Neural cell (in vitro differentiated cells): ENCODE measurements around the gene ARAP2. TPM values are rescaled to one million over a fixed set of nuclear protein-coding genes. Genes with fewer than 3 reads are reported as not detected.

Experiments
- H2AFZ ChIP-seq: fragments of 200-600, 300-800 bp; sonication (generic), shearing (Covaris generic); 2 replicates; pipeline ENCODE4 v1.6.0; 2014; ENCODE audit warnings: low read depth, mild to moderate bottlenecking, antibody characterized with exemption, low read length, moderate library complexity
- H3F3A ChIP-seq: fragments of 200-600 bp; shearing (Covaris generic); 2 replicates; pipeline ENCODE4 v1.6.1; 2016; ENCODE audit warnings: mild to moderate bottlenecking, moderate library complexity, mixed read lengths, antibody characterized with exemption, low read length; ENCODE audit not compliant: insufficient read depth, poor library complexity, severe bottlenecking
- H3K27ac ChIP-seq: fragments of 200-600, 300-800 bp; sonication (generic), shearing (Covaris generic); 2 replicates; pipeline ENCODE4 v1.5.1; 2014; ENCODE audit warnings: mild to moderate bottlenecking, low read length, moderate library complexity
- H3K27me3 ChIP-seq: fragments of 300-800, 200-600 bp; sonication (generic), shearing (Covaris generic); 2 replicates; pipeline ENCODE4 v1.6.0; 2014; ENCODE audit warnings: mild to moderate bottlenecking, low read depth, low read length, moderate library complexity; ENCODE audit not compliant: insufficient read depth
- H3K36me3 ChIP-seq: fragments of 300-800, 200-600 bp; sonication (generic), shearing (Covaris generic); 2 replicates; pipeline ENCODE4 v1.5.1; 2014; ENCODE audit warnings: mild to moderate bottlenecking, antibody characterized with exemption, low read length, moderate library complexity; ENCODE audit not compliant: insufficient read depth
- H3K4me2 ChIP-seq: fragments of 300-800, 200-600 bp; sonication (generic), shearing (Covaris generic); 2 replicates; pipeline ENCODE4 v1.6.0; 2014; ENCODE audit warnings: mild to moderate bottlenecking, low read length
- H3K4me3 ChIP-seq: fragments of 300-800, 200-600 bp; sonication (generic), shearing (Covaris generic); 2 replicates; pipeline ENCODE4 v1.5.1; 2014; ENCODE audit warnings: mild to moderate bottlenecking, low read length, moderate library complexity
- H3K79me2 ChIP-seq: fragments of 200-600 bp; shearing (Covaris generic); replicated peaks from 2 replicates; pipeline ENCODE4 v1.6.0; 2014; ENCODE audit warnings: mild to moderate bottlenecking, low read length, moderate library complexity; ENCODE audit not compliant: insufficient read depth
- H3K9ac ChIP-seq: fragments of 300-800, 200-600 bp; sonication (generic), shearing (Covaris generic); 2 replicates; pipeline ENCODE4 v1.6.1; 2016; ENCODE audit warnings: mild to moderate bottlenecking, low read length, mixed read lengths
- H3K9me2 ChIP-seq: fragments of 200-600 bp; shearing (Covaris generic); 2 replicates; pipeline ENCODE4 v1.6.1; 2016; ENCODE audit warnings: mild to moderate bottlenecking, low read length, mixed read lengths; ENCODE audit not compliant: insufficient read depth
- H3K9me3 ChIP-seq: fragments of 200-600, 300-800 bp; sonication (generic), shearing (Covaris generic); 2 replicates; pipeline ENCODE4 v1.6.1; 2016; ENCODE audit warnings: mild to moderate bottlenecking, mixed run types, low read length, moderate library complexity, mixed read lengths
- H4K20me1 ChIP-seq: fragments of 200-600 bp; shearing (Covaris generic); 2 replicates; pipeline ENCODE4 v1.6.1; 2016; ENCODE audit warnings: mild to moderate bottlenecking, mixed run types; ENCODE audit not compliant: insufficient read depth
- CTCF ChIP-seq: fragments of 450-650 bp; IDR thresholded peaks from 2 replicates; pipeline ENCODE4 v1.5.1; 2014; ENCODE audit warnings: antibody characterized with exemption, mild to moderate bottlenecking, moderate library complexity; ENCODE audit not compliant: poor library complexity, severe bottlenecking
- EP300 ChIP-seq: fragments of 450-650 bp; conservative IDR thresholded peaks from 2 replicates; pipeline ENCODE4 v1.6.1; 2014; ENCODE audit warnings: antibody characterized with exemption, mild to moderate bottlenecking, moderate library complexity; ENCODE audit not compliant: poor library complexity, severe bottlenecking
- EZH2 ChIP-seq: fragments of 200-600, 300-800 bp; shearing (Covaris generic), sonication (generic); IDR thresholded peaks from 2 replicates; pipeline ENCODE4 v1.6.1; 2014; ENCODE audit warnings: antibody characterized with exemption, low read length, borderline replicate concordance, mild to moderate bottlenecking; ENCODE audit not compliant: insufficient read depth, poor library complexity, severe bottlenecking
- MXI1 ChIP-seq: fragments of 450-650 bp; conservative IDR thresholded peaks from 2 replicates; pipeline ENCODE4 v1.6.1; 2014; ENCODE audit warnings: antibody characterized with exemption, mild to moderate bottlenecking; ENCODE audit not compliant: poor library complexity, severe bottlenecking
- POLR2AphosphoS5 ChIP-seq: IDR thresholded peaks from 2 replicates; pipeline ENCODE4 v1.6.1; 2012
- RAD21 ChIP-seq: fragments of 450-650 bp; conservative IDR thresholded peaks from 2 replicates; pipeline ENCODE4 v1.6.1; 2014; ENCODE audit warnings: antibody characterized with exemption, mild to moderate bottlenecking, moderate library complexity
- SMC3 ChIP-seq: fragments of 450-650 bp; conservative IDR thresholded peaks from 2 replicates; pipeline ENCODE4 v1.6.1; 2014; ENCODE audit warnings: antibody characterized with exemption, mild to moderate bottlenecking, moderate library complexity; ENCODE audit not compliant: poor library complexity
- TAF1 ChIP-seq: IDR thresholded peaks from 2 replicates; pipeline ENCODE4 v1.6.1; 2012; ENCODE audit warnings: low read depth
- polyA plus RNA-seq: library from polyadenylated mRNA; depleted of rRNA; stranded (reverse); fragments of >200 nt; gene quantifications from 2 replicates; pipeline ENCODE4 v1.2.3, GENCODE V29; 2014
- TF ChIP-seq, protein P1 (sequence below): IDR thresholded peaks from 2 replicates; pipeline ENCODE4 v1.6.1; 2012; ENCODE audit warnings: borderline replicate concordance

The ARAP2 gene
- polyA plus RNA-seq, 1 donor from 2014 or later: 2.1 TPM

DNA sequence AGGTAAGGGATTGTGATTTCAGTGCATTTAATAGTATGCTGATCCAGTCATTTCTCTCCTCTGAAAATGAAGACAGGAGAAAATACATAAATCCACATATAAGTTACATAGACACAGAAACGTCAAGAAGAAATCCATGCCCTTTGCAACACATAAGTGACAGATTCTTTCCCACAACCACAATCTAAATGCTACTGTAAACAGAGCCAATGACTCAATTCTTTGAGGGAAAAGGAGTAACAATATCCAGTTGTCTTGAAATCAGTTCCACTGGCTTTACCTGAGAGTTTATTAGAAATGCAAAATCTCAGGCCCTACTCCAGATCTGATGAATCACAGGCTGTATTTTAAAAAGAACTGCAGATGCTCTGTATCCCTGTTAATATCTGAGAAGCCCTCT is 66.4 kb downstream of the ARAP2 start:
- H2AFZ ChIP-seq: no peak overlapping the region
- no peak overlapping the region for H3K4me2 ChIP-seq

DNA sequence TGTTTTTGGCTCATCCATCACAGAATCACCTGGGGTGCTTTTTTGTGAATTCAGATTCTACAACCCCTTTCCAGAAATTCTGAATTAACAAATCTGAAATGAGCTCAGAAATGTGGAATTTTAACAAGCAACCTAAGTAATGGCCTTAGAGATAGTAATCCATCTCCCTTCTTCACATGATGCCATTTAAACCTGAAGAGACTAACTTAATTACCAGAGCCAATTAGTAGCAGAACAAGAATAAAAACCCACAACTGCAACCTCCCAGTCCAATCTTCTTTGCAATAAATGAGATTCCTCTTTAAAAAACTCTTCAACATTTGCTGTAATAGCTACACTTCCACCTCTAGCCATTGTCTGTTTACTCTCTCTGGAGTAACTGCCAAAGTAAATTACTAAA is 69.7 kb downstream of the ARAP2 start:
- no peaks in the 10 kb centered on the region for H4K20me1 ChIP-seq
- H3K4me2 ChIP-seq: no peak overlapping the region
- H3K9me3 ChIP-seq: no peaks in the 10 kb centered on the region
- H2AFZ ChIP-seq: no peak overlapping the region
- H3K27ac ChIP-seq: no peak overlapping the region
- no peaks in the 10 kb centered on the region for H3F3A ChIP-seq
- TF ChIP-seq, protein P1, sequence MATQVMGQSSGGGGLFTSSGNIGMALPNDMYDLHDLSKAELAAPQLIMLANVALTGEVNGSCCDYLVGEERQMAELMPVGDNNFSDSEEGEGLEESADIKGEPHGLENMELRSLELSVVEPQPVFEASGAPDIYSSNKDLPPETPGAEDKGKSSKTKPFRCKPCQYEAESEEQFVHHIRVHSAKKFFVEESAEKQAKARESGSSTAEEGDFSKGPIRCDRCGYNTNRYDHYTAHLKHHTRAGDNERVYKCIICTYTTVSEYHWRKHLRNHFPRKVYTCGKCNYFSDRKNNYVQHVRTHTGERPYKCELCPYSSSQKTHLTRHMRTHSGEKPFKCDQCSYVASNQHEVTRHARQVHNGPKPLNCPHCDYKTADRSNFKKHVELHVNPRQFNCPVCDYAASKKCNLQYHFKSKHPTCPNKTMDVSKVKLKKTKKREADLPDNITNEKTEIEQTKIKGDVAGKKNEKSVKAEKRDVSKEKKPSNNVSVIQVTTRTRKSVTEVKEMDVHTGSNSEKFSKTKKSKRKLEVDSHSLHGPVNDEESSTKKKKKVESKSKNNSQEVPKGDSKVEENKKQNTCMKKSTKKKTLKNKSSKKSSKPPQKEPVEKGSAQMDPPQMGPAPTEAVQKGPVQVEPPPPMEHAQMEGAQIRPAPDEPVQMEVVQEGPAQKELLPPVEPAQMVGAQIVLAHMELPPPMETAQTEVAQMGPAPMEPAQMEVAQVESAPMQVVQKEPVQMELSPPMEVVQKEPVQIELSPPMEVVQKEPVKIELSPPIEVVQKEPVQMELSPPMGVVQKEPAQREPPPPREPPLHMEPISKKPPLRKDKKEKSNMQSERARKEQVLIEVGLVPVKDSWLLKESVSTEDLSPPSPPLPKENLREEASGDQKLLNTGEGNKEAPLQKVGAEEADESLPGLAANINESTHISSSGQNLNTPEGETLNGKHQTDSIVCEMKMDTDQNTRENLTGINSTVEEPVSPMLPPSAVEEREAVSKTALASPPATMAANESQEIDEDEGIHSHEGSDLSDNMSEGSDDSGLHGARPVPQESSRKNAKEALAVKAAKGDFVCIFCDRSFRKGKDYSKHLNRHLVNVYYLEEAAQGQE: no peak
- TF ChIP-seq POLR2AphosphoS5 (no peak), EP300 (no peak), CTCF (no peak), SMC3 (no peak), TAF1 (no peak), RAD21 (no peak), EZH2 (no peak), MXI1 (no peak)
- H3K79me2 ChIP-seq: no peaks in the 10 kb centered on the region
- no peak overlapping the region for H3K9ac ChIP-seq
- H3K36me3 ChIP-seq: no peaks in the 10 kb centered on the region
- no peak overlapping the region for H3K4me3 ChIP-seq
- no peaks in the 10 kb centered on the region for H3K27me3 ChIP-seq
- no peaks in the 10 kb centered on the region for H3K9me2 ChIP-seq

More for the DNA sequence above, 66.4 kb downstream of the ARAP2 start:
- Histone ChIP-seq H3K9me3 (no peaks in the 10 kb centered on the region), H3K9me2 (no peaks in the 10 kb centered on the region), H3K4me3 (no peak overlapping the region), H3F3A (no peaks in the 10 kb centered on the region), H3K9ac (no peak overlapping the region), H3K79me2 (no peaks in the 10 kb centered on the region), H3K36me3 (no peaks in the 10 kb centered on the region), H4K20me1 (no peaks in the 10 kb centered on the region), H3K27me3 (no peaks in the 10 kb centered on the region), H3K27ac (no peak overlapping the region)
- TF ChIP-seq EZH2: no peak
- TF ChIP-seq CTCF: no peak
- TF ChIP-seq, protein P1: no peak
- TF ChIP-seq TAF1: no peak
- TF ChIP-seq MXI1: no peak
- TF ChIP-seq SMC3: no peak
- no peak for TF ChIP-seq POLR2AphosphoS5
- no peak for TF ChIP-seq EP300
- TF ChIP-seq RAD21: no peak
